Endothelial cell of umbilical vein (primary cell): ENCODE data around the gene CAPZA2.

Source experiments
- FOS ChIP-seq: IDR thresholded peaks from 2 replicates; pipeline ENCODE4 v1.6.1; 2011; ENCODE audit warnings: mild to moderate bottlenecking, low read length, moderate library complexity, borderline replicate concordance; ENCODE audit not compliant: insufficient read depth
- GATA2 ChIP-seq: IDR thresholded peaks from 2 replicates; pipeline ENCODE4 v1.7.0; 2011; ENCODE audit warnings: low read depth, mild to moderate bottlenecking, moderate library complexity, mixed read lengths, low read length; ENCODE audit not compliant: insufficient read length, insufficient read depth
- JUN ChIP-seq: IDR thresholded peaks from 2 replicates; pipeline ENCODE4 v1.6.1; 2011; ENCODE audit warnings: borderline replicate concordance, low read depth; ENCODE audit not compliant: insufficient read length, insufficient read depth
- POLR2A ChIP-seq: IDR thresholded peaks from 2 replicates; pipeline ENCODE4 v1.6.1; 2012; ENCODE audit warnings: low read depth, mild to moderate bottlenecking, control low read depth, low read length
- POLR2AphosphoS5 ChIP-seq: IDR thresholded peaks from 2 replicates; pipeline ENCODE4 v1.6.1; 2012; ENCODE audit warnings: low read depth, mild to moderate bottlenecking, control low read depth, low read length, moderate library complexity; ENCODE audit not compliant: insufficient read depth
- TF ChIP-seq, protein P1 (sequence below), 2 donors: IDR thresholded peaks; 1 replicate in 1 of 2; 2 replicates in 1 of 2; pipeline ENCODE4 v1.5.1; 2011; ENCODE audit warnings: low read length in 2 of 2, mild to moderate bottlenecking in 2 of 2, moderate library complexity in 2 of 2, control low read depth in 1 of 2, inconsistent platforms in 1 of 2, low read depth in 1 of 2; ENCODE audit not compliant: insufficient read depth in 1 of 2; ENCODE audit errors: extremely low read depth in 1 of 2

GRCh38 chr7:116836048-116836447 lies 26.3 kb upstream of the CAPZA2 start:
- TF ChIP-seq, protein P1, sequence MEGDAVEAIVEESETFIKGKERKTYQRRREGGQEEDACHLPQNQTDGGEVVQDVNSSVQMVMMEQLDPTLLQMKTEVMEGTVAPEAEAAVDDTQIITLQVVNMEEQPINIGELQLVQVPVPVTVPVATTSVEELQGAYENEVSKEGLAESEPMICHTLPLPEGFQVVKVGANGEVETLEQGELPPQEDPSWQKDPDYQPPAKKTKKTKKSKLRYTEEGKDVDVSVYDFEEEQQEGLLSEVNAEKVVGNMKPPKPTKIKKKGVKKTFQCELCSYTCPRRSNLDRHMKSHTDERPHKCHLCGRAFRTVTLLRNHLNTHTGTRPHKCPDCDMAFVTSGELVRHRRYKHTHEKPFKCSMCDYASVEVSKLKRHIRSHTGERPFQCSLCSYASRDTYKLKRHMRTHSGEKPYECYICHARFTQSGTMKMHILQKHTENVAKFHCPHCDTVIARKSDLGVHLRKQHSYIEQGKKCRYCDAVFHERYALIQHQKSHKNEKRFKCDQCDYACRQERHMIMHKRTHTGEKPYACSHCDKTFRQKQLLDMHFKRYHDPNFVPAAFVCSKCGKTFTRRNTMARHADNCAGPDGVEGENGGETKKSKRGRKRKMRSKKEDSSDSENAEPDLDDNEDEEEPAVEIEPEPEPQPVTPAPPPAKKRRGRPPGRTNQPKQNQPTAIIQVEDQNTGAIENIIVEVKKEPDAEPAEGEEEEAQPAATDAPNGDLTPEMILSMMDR (IDR thresholded peaks at IDR 0.05; ENCODE audit: extremely low read depth in 1 of 2, insufficient read depth in 1 of 2, low read depth in 1 of 2, low read length in 2 of 2), result no peak
- no peak for TF ChIP-seq POLR2AphosphoS5
- TF ChIP-seq POLR2A, result no peak
- TF ChIP-seq FOS, result no peak
- TF ChIP-seq GATA2, result no peak
- TF ChIP-seq JUN, result no peak
